22Rv1 (cell line): ENCODE data around the gene DISC1.

Experiments used
- ZFX ChIP-seq: fragments of 450-650 bp; IDR thresholded peaks from 2 replicates; pipeline ENCODE4 v1.6.1; 2017; ENCODE audit warnings: antibody characterized with exemption, borderline replicate concordance
- TF ChIP-seq, protein P1 (sequence below): fragments of 450-650 bp; IDR thresholded peaks from 2 replicates; pipeline ENCODE4 v1.5.1; 2017; ENCODE audit warnings: mild to moderate bottlenecking

DNA sequence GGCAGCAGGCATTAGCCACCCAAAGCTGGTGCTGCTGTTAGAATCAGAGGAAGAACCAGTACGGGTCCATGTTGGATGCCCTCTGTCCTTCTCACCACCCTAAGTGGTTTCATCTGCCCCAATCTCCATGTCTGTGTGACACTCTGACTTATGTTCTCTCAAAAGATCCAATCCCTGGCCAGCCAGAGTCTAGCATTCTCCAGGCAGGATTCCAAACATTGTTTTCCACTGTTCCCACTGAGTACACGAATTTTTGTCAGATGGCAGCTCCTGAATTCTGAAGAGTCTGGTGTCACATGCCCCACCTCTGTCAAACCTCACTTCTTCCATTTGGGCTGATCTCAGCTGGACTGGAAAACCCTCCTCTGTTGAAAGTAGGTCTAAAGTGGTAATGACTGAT, 166.0 kb downstream of the DISC1 start:
- TF ChIP-seq, protein P1, sequence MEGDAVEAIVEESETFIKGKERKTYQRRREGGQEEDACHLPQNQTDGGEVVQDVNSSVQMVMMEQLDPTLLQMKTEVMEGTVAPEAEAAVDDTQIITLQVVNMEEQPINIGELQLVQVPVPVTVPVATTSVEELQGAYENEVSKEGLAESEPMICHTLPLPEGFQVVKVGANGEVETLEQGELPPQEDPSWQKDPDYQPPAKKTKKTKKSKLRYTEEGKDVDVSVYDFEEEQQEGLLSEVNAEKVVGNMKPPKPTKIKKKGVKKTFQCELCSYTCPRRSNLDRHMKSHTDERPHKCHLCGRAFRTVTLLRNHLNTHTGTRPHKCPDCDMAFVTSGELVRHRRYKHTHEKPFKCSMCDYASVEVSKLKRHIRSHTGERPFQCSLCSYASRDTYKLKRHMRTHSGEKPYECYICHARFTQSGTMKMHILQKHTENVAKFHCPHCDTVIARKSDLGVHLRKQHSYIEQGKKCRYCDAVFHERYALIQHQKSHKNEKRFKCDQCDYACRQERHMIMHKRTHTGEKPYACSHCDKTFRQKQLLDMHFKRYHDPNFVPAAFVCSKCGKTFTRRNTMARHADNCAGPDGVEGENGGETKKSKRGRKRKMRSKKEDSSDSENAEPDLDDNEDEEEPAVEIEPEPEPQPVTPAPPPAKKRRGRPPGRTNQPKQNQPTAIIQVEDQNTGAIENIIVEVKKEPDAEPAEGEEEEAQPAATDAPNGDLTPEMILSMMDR: no peak
- no peak for TF ChIP-seq ZFX
